Uterus (tissue), 2 donors: ENCODE measurements around the gene PGM1.

Experiments used
- POLR2A ChIP-seq, 2 donors: fragments of 450-650 bp; IDR thresholded peaks; one replicate each; pipeline ENCODE4 v1.6.1; 2016; ENCODE audit warnings: antibody characterized with exemption in 2 of 2, mild to moderate bottlenecking in 1 of 2, moderate library complexity in 1 of 2
- TF ChIP-seq, protein P1 (sequence below), 4 experiments: fragments of 200-600 bp in 2 of 4; fragments of 450-650 bp in 2 of 4; sonication (generic) in 2 of 4; IDR thresholded peaks; one replicate each; pipeline ENCODE4 v1.5.1; 2016 to 2019; ENCODE audit warnings: antibody characterized with exemption in 4 of 4, mild to moderate bottlenecking in 2 of 4, moderate library complexity in 1 of 4

DNA sequence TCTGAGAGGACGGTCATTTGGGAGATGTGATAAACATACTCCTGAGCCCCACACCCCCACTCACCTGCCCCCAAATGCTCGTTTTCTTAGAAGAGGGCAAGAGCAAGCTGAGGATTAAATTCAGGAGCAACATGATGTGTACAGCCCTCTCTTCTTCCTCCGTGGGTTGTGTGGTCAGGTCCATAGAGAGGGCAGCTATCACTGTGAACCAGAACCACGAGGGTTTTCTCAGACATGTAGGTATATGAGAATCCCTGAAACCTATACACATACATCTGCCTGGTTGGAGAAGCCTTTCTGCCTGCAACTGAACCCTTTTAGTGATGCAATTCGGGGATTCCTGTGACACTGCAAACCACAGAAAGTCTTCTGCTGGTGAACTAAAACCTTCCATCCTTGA is 38.9 kb downstream of the PGM1 start:
- TF ChIP-seq POLR2A (IDR thresholded peaks at IDR 0.05), result no peak
- TF ChIP-seq, protein P1, sequence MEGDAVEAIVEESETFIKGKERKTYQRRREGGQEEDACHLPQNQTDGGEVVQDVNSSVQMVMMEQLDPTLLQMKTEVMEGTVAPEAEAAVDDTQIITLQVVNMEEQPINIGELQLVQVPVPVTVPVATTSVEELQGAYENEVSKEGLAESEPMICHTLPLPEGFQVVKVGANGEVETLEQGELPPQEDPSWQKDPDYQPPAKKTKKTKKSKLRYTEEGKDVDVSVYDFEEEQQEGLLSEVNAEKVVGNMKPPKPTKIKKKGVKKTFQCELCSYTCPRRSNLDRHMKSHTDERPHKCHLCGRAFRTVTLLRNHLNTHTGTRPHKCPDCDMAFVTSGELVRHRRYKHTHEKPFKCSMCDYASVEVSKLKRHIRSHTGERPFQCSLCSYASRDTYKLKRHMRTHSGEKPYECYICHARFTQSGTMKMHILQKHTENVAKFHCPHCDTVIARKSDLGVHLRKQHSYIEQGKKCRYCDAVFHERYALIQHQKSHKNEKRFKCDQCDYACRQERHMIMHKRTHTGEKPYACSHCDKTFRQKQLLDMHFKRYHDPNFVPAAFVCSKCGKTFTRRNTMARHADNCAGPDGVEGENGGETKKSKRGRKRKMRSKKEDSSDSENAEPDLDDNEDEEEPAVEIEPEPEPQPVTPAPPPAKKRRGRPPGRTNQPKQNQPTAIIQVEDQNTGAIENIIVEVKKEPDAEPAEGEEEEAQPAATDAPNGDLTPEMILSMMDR (IDR thresholded peaks at IDR 0.05), result no peak
